ENCODE measurements around the gene COG7. TPM values are rescaled to one million over a fixed set of nuclear protein-coding genes. Genes with fewer than 3 reads are reported as not detected.

The COG7 gene
- polyA plus RNA-seq (2011; rRNA removed) (22.5 and 31.2 TPM in 2 replicates), polyA minus RNA-seq (2011; rRNA and poly(A)+ RNA removed) (21.3 and 32.3 TPM in 2 replicates)

DNA sequence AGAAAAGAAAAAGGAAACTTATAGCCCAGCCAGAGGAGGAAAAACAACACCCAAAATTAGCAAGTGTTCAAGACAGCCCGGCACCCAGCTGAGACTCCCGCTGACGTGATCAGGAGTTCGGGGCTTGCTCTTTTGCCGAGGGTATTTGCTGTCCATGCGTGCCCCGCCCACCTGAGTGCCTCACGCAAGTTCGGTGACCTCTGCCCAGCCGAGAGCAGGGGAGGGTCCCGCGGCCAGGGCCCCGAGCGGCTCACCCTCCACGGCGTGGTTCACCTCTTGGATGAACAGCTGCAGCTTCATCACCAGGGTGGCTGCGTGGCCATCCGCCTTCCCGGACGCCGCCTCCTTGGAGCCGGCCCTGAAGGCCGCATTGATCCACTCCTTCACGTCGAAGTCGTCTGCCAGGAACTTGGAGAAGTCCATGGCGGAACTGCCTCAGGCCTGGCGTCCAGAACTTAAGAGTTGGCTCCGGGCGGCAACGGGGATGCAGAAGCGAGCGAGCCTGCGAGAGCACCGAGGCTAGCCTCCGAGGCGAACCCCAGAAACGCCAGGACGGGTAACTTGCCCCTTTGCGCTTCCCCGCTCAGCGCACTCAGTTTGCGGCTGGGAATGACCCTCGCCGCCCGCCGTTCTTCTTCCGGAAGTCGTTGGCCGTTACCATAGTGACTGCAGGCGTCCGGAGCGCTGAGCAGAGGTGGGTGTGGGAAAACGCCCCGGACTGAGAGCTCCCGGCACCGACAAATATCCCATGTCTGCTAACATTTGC is at the start of gene COG7:
Gene COG7, minus strand, starts transcription at position 618 of the 766 bp plus-strand sequence. Its CDS starts 195 bp downstream, at position 423.
- POLR2A ChIA-PET, result no interaction called here

DNA sequence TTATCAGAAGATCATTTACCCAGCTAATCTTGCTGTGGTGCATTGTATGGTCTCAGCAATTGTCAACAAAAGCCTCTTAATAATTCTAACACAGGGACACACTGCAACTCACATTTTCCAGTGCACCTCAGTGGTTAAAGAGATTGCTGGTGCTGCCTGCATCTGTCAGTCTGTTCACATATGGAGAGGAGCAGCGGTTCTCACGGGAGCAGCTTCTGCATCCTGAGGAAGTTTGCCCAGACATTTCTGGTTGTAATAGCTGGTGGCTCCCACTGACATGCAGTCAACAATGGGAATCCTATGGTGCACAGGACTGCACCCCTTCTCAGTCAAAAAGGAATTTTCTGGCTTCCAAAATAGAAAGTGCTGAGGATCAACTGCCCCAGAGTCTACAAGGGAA is 49.5 kb upstream of the COG7 start:
- Histone ChIP-seq H3K4me3 (ENCODE audit: low read depth, low read length) (no peak overlapping the region), H3K36me3 (ENCODE audit: control insufficient read depth, insufficient read depth, low read length) (peaks cover 1% of the 10 kb centered on the region; the same call in 1 of the 2 replicates), H3K27me3 (ENCODE audit: control insufficient read depth, insufficient read depth, low read length) (no peaks in the 10 kb centered on the region)
- DNase-seq (ENCODE audit: low read depth), result no peak
- TF ChIP-seq, protein P1, sequence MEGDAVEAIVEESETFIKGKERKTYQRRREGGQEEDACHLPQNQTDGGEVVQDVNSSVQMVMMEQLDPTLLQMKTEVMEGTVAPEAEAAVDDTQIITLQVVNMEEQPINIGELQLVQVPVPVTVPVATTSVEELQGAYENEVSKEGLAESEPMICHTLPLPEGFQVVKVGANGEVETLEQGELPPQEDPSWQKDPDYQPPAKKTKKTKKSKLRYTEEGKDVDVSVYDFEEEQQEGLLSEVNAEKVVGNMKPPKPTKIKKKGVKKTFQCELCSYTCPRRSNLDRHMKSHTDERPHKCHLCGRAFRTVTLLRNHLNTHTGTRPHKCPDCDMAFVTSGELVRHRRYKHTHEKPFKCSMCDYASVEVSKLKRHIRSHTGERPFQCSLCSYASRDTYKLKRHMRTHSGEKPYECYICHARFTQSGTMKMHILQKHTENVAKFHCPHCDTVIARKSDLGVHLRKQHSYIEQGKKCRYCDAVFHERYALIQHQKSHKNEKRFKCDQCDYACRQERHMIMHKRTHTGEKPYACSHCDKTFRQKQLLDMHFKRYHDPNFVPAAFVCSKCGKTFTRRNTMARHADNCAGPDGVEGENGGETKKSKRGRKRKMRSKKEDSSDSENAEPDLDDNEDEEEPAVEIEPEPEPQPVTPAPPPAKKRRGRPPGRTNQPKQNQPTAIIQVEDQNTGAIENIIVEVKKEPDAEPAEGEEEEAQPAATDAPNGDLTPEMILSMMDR (IDR thresholded peaks at IDR 0.05; ENCODE audit: insufficient read depth, low read depth, low read length), result no peak
- CTCF ChIA-PET, result no interaction called here
- POLR2A ChIA-PET, result no interaction called here

More for the DNA sequence above, at the start of gene COG7:
- TF ChIP-seq, protein P1 (IDR thresholded peaks at IDR 0.05; ENCODE audit: insufficient read depth, low read depth, low read length), result no peak
- peak; percentile 41 for DNase-seq (ENCODE audit: low read depth)
- no peaks in the 10 kb centered on the region for H3K27me3 ChIP-seq (ENCODE audit: control insufficient read depth, insufficient read depth, low read length)
- CTCF ChIA-PET, result interaction anchor here (1.7 to 2.1 kb wide), 3 partner anchors 17 to 19 kb away, joined by 7 to 11 read pairs (median 8); no protein-coding TSS in a partner anchor
- peak within 1 kb of the TSS; percentile 70 for H3K4me3 ChIP-seq (ENCODE audit: low read depth, low read length)
- H3K36me3 ChIP-seq (ENCODE audit: control insufficient read depth, insufficient read depth, low read length), result peaks cover 1% of the 10 kb centered on the region; the same call in 1 of the 2 replicates

DNA sequence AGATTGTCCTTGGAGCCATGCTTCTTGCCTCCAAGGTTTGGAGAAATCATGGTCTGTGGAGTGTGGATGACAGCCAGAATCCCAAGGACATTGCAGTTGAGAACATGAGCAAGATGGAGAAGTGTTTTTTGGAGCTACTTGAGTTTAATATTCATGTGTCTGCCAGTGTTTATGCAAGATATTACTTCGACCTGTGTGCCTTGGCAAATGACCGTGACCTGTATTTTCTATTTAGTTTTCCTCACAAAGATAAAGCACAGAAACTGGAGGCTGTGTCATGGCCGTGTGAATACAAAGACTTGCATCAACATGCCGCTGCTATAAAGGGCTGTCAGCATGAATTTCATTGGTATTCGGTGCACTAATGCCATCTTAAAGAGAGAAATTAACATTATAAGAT is 48.3 kb upstream of the COG7 start:
- ChIA-PET CTCF (no interaction called here), POLR2A (no interaction called here)

DNA sequence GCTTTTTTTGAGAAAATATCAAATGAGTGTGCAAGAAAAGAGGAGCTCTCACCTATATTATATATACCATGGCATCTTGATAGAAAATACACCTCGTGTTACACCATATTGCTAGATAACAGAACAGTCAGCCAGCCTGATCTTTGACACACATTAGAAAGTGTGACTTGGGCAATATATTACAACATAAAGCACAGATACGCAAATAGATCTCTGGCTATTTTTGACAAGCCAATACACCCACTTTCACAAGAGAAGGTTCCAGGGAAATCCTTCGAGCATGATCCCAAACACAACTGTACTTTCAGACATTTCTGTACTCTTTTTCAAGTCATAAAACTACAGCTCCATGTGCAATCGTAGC is 47.9 kb upstream of the COG7 start:
- ChIA-PET CTCF (no interaction called here), POLR2A (no interaction called here)
- peaks cover 1% of the 10 kb centered on the region; the same call in 1 of the 2 replicates for H3K36me3 ChIP-seq (ENCODE audit: control insufficient read depth, insufficient read depth, low read length)
- H3K4me3 ChIP-seq (ENCODE audit: low read depth, low read length), result no peak overlapping the region
- no peaks in the 10 kb centered on the region for H3K27me3 ChIP-seq (ENCODE audit: control insufficient read depth, insufficient read depth, low read length)
- no peak for DNase-seq (ENCODE audit: low read depth)
- TF ChIP-seq, protein P1 (IDR thresholded peaks at IDR 0.05; ENCODE audit: insufficient read depth, low read depth, low read length), result no peak

More for the DNA sequence above, 48.3 kb upstream of the COG7 start:
- TF ChIP-seq, protein P1 (IDR thresholded peaks at IDR 0.05; ENCODE audit: insufficient read depth, low read depth, low read length), result no peak
- no peak overlapping the region for H3K4me3 ChIP-seq (ENCODE audit: low read depth, low read length)
- no peak for DNase-seq (ENCODE audit: low read depth)
- no peaks in the 10 kb centered on the region for H3K27me3 ChIP-seq (ENCODE audit: control insufficient read depth, insufficient read depth, low read length)
- peaks cover 1% of the 10 kb centered on the region; the same call in 1 of the 2 replicates for H3K36me3 ChIP-seq (ENCODE audit: control insufficient read depth, insufficient read depth, low read length)

DNA sequence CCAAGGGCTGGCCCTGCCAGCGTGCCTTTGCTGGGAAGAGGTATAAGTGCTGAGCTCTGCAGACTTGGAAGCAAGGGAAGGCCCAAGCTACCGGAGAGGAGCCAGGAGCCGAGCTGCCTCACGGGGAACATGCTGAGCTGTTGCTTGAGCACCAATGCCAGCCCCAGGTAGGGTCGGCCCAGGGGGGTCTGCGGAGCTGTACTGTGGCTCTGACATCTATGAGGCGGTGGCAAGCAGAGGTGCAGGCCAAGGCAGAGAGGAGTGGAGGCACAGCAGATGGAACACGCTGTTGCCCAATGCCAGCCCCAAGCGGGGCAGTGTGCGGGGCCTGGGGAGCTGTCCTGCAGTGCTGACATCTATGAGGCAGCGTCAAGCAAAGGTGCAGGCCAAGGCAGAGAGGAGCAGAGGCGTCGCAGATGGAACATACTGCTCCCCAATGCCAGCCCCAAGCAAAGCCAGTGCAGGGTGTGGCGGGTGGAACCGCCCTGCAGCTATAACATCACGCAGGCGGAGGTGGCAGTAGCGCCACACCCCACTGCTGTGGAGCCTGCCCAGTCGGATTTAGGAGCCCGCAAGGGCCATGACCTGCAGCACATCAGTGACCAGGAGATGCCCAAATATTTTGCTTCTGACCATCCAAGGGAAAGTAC is 47.3 kb upstream of the COG7 start:
- no peaks in the 10 kb centered on the region for H3K27me3 ChIP-seq (ENCODE audit: control insufficient read depth, insufficient read depth, low read length)
- no peak for DNase-seq (ENCODE audit: low read depth)
- H3K4me3 ChIP-seq (ENCODE audit: low read depth, low read length), result no peak overlapping the region
- ChIA-PET CTCF (no interaction called here), POLR2A (no interaction called here)
- H3K36me3 ChIP-seq (ENCODE audit: control insufficient read depth, insufficient read depth, low read length), result peaks cover 2% of the 10 kb centered on the region; the same call in 1 of the 2 replicates
- TF ChIP-seq, protein P1 (IDR thresholded peaks at IDR 0.05; ENCODE audit: insufficient read depth, low read depth, low read length), result no peak

Measured in BJ (cell line).